ELF-1 (cell line): ENCODE data around the gene ODF4.
A peak's percentile ranks its signal among the peaks of the same experiment; 100 is the strongest.

ENCODE experiments used
- DNase-seq: peaks from one replicate; pipeline ENCODE4 v3.0.0-alpha.2; 2016; ENCODE audit warnings: low read depth, low spot score

The ODF4 gene, protein sequence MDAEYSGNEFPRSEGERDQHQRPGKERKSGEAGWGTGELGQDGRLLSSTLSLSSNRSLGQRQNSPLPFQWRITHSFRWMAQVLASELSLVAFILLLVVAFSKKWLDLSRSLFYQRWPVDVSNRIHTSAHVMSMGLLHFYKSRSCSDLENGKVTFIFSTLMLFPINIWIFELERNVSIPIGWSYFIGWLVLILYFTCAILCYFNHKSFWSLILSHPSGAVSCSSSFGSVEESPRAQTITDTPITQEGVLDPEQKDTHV

DNA sequence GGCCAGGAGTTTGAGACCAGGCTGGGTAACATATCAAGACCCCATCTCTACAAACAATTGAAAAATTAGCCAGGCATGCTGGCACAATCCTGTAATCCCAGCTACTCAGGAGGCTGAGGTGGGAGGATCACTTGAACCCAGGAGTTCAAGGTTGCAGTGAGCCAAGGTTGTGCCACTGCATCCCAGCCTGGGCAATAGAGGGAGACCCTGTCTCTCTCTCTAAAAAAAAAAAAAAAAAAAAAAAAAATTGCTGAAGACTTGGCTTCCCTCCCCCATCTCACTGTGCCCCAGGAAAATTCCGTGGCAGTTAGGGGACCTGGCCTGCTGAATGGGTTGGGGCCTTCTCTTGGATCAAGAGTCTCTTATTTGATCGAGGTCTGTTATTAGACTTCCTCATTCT lies at the start of gene ODF4:
Gene ODF4, plus strand, starts transcription at position 301 of the 400 bp plus-strand sequence. CDS start 212 bp downstream, outside the sequence.
- no peak for DNase-seq

DNA sequence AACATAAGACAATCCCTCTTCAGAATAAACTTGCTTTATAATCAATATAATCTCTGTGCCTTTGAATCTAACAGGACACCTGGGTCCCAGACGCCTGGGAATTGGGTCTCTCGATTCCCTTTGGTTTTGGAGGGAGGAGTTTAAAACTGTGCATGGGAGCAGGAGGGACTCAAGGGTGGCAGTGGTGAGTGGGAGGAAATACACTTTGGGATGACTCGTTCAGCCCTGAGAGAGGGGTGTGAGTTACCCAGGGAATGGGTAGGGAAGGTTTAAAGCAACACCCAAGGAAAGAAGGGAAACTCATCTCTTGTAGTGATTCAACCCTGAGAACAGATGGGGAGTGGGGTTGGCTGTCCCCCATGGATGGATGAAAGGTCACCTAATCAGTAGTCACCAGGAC lies 49.6 kb upstream of the ODF4 start:
- no peak for DNase-seq

DNA sequence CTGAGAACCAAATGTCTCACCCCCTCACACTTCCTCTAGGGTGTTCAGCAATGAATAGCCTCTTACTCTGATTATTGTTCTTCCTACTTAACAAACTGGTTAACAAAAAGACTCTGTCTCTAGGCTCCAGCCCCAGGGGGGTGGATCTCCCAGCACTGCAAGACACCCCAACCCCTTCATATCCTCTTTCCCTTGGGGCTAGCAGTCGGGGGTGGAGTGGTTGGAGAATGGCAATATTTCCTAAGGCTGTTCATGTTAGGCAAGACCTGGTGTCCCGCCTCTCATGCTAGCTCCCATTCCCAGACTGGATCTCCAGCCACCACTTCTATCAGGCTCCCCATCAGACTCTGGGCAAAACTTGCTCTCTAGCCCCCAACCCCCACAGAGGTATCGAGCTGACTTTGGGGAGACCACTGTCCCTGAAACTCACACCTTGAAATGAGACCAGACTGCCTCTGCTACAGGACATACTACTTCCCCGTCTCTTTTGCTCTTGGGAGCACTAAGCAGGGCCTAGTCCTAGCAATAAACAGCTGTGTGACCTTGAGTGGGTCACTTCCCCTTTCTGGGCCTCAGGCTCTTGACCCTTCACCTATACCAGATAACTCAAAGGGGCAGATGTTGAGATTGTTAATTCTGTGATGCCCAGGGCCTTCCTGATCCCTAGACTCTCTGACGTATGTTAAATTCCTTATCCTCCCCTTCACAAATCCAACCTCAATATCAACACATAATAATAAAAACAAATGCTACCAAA lies 46.8 kb upstream of the ODF4 start:
- DNase-seq: no peak

DNA sequence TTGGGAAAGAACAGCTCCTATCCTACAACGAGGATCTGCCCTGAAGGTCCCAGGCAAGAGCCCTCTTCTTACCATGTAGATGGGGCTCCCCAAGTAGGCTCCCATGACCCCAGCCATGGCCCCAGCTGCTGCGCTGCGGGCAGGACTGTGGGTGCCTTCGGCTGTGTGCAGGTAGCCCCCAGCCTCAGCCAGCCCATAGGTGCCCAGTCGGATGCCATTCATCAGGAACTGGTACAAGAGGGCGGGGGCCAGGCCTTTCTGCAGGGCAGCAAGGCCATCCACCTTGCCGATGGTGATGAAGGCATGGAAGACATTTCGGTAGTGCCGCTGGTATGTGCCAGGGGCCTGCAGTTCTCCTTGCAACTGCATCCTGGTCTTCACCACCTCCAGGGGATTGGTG lies 45.3 kb upstream of the ODF4 start:
- DNase-seq: no peak

DNA sequence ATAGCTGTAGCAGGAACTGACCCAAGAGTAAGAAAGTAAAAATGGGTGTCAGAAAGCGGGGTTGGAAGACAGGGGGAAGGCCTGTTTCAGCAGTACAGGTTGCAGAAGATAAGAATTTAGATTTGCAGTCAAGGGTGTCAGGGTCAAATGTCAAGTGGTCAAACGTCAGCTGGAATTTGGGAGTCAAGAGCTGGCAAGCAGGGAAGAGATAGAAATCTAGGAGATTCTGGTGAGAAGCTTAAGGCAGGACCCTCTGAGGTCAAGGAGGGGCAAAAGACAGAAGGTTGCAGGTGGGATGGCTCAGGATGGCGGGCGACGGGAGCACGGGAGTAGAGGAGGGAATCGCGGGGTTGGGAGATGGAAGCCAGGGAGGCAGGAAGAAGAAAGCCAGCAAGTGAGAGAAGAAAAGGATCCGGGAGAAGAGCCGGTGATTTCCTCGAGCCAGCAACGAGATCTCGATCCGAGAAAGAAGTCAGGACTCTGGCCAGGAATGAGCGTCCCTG lies 44.8 kb upstream of the ODF4 start:
- DNase-seq: no peak

DNA sequence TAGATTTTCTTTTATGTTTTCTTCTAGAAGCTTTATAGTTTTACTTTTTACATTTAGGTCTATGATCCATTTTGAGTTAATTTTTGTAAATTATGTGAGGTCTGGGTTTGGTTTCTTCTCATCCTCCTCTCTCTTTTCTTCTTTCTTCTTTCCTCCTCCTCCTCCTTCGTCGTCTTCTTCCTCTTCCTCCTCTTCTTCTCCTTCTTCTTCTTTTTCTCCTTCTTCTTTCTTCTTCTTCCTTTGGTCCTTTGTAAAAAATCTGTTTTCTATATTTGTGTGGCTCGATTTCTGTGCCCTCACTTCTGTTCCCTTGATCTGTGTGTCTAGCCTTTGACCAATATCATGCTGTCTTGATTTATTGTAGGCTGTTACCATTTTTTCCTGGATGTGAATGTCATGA lies 39.4 kb upstream of the ODF4 start:
- DNase-seq: no peak

DNA sequence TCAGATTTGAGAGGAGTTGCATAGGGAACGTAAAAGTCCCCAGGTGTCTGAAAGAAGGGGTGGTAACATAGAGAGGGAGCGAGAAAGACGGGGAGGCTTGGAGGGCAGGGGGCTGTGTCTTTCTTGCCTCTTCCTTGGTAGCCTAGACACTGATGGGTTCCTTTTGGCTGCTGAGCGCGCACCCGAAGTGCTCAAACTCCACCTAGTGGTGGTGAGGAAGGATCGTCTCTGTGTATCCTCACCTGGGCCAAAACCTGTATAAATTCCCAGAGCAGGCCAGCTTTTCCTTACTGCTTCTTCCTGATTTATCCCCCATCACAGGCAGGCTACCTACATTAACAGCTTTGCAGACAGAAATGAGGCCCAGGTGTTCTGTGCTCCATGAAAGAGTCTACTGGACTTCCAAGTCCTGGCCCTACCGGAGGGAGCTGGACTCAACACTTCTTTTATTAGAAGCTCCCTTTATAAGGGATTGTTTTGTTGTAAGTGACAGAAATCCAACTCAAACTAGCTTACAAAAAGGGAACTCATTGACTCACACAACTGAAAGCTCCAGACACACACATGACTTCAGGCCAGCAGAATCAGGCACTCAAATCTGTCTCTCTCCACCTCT lies 38.9 kb upstream of the ODF4 start:
- peak; percentile 78 for DNase-seq

DNA sequence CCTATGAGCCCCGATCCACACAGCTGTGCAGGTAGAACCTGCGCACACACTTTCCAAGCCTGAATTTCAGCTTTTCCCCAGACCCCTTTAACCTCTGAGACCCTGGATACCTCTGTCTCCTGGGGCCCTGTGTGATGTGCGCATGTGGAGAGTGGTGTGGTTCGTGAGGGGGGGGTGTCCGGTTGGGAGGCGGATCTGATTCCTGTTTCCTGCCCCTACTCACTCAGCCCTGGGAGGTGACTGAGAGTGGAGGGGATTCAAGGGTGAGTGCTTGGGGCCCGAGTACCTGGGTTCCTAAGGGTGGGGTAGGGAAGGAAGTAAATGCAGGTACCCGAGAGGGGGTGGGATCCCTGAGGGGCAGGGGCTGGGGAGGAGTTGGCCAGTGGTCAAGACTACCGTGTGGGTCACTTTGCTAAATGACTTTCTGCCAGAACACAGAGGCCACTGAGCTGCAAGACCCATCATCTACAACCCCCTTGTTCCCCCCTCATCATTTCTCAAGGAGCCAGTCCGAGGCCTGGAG lies 29.0 kb upstream of the ODF4 start:
- no peak for DNase-seq

DNA sequence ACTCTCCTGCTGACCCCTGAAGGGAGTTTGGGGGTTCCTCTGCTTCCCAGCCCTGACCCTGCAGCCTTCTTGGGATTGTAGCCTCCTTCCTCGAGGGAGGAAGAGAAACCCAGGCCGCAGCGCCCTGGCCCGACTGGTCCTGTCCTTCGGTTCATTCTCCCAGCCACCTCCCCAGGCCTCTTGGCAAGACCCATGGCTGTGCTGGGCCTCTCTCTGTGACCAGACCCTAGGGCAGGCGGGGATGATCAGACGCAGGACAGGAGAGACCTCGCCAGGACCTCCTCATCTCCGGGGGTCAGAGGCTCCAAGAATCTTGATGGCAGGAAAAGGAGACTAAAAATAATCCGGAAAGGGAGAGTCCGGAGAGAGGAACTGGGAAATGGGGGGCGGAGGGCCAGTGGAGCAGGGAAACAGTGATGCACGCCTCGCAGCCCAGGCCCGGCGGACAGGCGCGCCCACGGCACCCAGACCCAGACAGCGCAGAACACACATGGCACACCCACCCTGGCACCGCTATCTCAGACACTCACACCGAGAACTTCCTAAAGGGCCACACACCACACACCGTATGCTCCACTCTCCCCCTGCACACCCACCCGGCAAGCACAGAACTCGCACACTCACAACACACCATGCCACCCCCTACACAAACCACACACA lies 28.4 kb upstream of the ODF4 start:
- no peak for DNase-seq

DNA sequence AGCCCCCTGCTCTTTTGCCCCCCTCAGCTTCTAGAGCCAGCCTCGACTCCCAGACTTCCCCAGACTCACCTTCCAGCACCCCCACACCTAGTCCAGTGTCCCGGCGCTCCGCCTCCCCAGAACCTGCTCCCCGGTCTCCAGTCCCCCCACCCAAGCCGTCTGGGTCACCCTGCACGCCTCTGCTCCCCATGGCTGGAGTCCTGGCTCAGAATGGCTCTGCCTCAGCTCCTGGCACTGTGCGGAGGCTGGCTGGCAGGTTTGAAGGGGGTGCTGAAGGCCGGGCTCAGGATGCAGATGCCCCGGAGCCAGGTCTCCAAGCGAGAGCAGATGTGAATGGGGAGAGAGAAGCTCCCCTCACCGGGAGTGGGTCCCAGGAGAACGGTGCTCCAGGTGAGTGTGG lies 27.4 kb upstream of the ODF4 start:
- DNase-seq: no peak

DNA sequence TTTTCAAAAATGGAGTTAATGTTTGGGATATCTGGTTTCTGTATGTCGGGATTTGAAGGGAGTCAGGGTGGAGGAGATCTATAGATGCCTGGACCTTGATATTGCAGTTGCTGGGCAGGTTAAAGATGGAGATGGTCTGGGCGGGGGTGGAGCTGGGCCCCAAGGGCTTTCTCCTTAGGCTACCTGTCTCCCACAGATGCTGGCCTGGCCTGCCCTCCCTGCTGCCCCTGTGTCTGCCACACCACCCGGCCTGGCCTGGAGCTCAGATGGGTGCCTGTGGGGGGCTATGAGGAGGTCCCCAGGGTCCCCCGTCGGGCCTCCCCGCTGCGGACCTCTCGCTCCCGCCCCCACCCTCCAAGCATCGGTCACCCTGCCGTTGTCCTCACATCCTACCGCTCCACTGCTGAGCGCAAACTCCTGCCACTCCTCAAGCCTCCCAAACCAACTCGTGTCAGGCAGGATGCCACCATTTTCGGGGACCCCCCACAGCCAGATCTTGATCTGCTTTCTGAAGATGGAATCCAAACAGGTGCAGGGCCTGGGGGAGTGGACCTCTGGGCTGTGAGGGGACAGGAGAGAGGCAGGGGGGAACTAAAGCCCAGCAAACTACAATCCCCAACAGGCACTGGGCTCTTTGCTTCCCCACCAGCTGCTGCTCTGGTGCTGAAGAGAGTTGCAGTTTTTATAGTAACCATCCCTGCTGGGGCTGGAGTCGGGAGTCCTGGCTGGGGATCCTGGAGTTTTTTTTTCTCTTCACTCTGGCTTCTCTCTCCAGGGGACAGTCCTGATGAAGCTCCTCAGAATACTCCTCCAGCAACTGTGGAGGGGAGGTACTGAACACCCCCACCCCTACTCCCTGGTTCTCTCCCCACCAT lies 26.7 kb upstream of the ODF4 start:
- DNase-seq: peak; percentile 18

DNA sequence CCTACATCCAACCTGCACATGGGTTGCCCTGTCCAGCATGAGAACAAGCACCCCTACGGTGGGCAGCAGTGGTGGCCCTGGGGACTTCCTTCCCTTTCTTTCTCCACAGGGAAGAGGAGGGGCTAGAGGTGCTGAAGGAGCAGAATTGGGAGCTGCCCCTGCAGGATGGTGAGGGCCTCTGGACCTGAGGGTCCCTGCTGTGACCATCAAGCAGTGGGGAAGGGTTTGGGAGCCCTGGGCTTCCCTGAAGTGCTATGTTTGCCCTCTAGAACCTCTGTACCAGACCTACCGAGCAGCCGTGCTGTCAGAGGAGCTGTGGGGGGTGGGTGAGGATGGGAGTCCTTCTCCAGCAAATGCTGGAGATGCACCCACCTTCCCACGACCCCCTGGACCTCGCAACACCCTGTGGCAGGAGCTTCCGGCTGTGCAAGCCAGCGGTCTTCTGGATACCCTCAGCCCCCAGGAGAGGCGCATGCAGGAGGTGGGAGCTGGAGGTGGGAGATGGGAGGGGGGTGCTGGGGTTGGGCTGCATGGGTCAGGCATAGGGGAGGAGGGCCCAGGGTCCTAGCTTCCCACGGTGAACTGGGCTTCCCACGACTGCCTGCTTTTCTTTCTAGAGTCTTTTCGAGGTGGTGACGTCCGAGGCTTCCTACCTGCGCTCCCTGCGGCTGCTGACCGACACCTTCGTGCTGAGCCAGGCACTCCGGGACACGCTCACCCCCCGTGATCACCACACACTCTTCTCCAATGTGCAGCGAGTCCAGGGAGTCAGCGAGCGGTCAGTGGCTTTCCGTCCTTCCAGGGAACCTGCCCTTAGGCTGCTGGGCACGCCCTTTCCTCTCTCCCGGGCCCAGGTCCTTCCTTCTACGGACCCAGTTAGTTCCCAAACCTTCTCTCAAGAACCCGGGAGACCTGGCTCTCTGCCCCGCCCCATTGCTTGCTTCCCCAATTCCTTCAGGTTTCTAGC lies 24.6 kb upstream of the ODF4 start:
- no peak for DNase-seq

DNA sequence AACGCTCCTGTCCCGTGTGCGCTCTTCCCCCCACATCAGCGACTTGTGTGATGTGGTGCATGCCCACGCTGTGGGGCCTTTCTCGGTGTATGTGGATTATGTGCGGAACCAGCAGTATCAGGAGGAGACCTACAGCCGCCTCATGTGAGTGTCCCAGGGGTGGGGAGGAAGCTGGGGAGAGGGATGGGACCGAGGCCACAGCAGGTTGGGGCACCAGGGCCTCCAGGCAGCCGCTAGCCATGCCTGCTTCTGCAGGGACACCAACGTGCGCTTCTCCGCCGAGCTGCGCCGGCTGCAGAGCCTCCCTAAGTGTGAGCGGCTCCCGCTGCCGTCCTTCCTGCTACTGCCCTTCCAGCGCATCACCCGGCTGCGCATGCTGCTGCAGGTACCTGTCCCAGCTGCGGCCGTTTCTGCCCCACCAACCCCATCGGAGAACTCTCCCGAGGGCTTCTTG lies 23.8 kb upstream of the ODF4 start:
- no peak for DNase-seq

DNA sequence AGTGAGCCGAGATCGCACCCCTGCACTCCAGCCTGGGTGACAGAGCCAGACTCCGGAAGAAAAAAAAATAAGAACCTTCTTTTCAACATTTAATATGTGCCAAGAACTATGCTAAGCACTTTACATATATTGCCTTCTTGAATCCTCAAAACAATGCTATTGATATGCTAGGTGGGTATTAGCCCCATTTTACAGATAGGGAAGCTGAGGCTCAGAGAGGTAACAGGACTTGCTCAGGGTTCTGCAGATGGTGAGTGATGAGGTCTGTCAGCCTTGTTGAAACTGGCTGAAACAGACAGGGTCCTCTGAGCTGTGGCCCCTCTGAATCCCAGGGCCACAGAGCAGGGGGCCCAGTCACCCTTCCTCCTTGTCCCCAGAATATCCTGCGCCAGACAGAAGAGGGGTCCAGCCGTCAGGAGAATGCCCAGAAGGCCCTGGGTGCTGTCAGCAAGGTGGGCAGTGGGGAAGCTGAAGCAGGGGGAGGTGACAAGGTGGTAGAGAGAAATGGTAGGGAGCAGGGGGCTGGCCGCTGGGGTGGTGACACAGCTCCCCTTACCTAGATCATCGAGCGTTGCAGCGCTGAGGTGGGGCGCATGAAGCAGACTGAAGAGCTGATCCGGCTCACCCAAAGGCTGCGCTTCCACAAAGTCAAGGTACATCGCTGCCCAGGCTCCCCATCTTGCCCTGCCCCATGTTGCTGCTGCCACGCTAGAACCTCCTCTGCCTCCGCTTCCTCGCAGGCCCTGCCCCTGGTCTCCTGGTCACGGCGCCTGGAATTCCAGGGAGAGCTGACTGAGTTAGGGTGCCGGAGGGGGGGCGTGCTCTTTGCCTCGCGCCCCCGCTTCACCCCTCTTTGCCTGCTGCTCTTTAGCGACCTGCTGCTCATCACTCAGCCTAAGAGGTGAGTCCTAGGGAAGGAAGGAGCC lies 21.4 kb upstream of the ODF4 start:
- no peak for DNase-seq

DNA sequence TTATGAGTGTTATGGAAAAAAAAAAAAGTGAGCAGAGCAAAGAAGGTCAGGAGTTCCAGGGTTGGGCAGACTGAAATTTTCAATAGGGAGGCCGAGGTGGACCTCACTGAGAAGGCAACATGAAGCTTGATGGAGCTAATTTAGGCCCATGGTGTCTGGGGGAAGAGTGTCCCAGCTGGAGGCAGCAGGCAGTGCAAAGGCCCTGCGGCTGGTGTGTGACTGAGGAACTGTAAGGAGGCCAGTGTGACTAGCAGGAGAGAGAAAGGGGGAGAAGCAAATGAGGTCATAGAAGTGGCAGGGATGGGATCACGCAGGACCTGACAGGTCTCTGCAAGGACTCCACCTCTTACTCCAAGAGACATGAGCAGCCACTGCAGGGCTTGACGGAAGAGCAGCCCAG lies 19.4 kb upstream of the ODF4 start:
- no peak for DNase-seq

DNA sequence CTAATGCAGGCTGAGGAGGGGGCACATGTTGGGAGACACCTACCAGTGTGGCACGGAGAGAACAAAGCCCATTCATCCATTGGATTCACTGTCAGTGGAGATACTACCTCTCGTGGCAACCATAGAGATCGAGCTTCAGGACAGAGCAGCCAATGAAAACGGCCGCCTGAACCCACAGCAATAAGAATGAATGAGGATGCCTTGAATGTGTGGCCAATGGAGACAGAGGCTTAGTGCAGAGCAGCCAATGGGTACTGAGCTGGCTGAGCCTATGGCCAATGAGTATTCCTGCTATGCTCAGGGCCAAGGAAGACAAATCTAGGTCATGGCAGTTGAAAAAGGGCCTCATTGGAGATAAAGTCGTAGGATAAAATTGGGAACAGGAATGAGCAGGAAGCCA lies 18.6 kb upstream of the ODF4 start:
- DNase-seq: no peak

DNA sequence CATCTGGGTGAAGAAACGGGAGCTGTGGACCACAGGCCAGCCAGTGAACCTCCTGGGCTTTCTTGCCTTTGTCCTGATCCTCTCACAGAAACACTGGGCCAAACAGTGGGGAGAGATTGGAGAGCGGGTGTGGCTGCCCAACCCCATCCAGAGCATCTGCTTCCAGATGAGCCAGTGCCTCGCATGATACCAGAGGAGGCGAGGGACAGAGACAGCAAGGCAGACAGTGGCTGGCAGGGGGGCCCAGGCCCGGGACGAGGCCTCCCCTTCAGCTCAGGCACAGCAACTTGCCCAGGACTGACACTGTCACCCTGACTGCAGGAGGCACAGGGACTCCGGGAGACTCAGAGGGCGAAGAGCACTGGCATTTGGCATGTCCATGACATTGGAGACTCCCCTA lies 17.6 kb upstream of the ODF4 start:
- DNase-seq: no peak

DNA sequence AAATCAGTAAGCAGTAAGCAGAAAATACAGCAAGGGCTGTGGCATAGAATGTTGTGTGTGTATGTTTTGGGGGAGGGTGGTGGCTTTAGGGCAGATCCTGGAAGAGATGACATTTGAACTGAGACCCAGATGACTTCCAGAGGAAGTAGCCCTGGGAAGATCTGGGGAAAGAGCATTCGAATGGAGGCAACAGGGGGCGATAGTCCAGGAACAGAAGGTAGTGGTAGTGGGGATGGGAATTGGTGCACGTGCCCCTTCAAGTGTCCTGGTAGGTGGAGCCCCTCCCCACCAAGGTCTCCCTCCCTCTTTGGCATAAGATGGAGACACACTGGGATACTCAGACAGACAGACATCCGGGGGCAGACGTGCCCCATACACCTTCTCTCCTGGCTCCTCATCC lies 15.5 kb upstream of the ODF4 start:
- no peak for DNase-seq

DNA sequence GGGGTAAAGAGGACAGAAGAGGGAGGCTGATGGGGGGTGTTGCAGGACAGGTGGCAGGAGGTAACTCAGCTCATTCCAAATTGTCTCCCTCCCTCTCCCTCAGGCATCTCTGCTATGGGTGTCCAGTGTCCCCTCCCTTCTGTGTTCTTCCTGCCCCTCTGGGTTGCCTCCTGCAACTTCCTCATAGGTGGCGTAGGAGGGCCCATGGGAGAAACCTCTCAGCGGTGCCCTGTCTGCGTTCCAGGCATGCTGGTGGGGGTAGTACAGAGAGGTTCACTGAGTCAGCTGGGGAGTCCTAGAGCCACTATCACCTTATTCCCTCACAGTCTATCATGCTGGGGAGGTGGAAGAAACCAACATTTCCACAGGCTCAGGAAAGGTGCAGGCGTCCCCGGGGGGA lies 14.7 kb upstream of the ODF4 start:
- no peak for DNase-seq
